DND-41 (cell line): ENCODE measurements around the gene OTUD5.
A peak's percentile ranks its signal among the peaks of the same experiment; 100 is the strongest.

Experiments
- ATAC-seq: fragments of 200-7000 bp; cut with Tn5 transposase; 3 replicates; pipeline ENCODE4 v1.9.1; 2021; ENCODE audit warnings: low read depth; ENCODE audit not compliant: insufficient read depth
- DNase-seq: peaks from one replicate; pipeline ENCODE4 v3.0.0-alpha.2; 2020
- H2AFZ ChIP-seq: 2 replicates; pipeline ENCODE4 v1.6.0; 2012; ENCODE audit warnings: low read depth, low read length
- H3K27ac ChIP-seq: 2 replicates; pipeline ENCODE4 v1.5.1; 2012; ENCODE audit warnings: low read length, inconsistent platforms
- H3K27me3 ChIP-seq: fragments of 200-600 bp; sonication (generic); 2 replicates; pipeline ENCODE4 v1.6.0; 2012; ENCODE audit warnings: low read length, mild to moderate bottlenecking, inconsistent platforms; ENCODE audit not compliant: insufficient read depth, poor library complexity
- H3K36me3 ChIP-seq: 2 replicates; pipeline ENCODE4 v1.5.1; 2012; ENCODE audit warnings: low read length, inconsistent platforms; ENCODE audit not compliant: insufficient read depth
- H3K4me1 ChIP-seq: 2 replicates; pipeline ENCODE4 v1.5.1; 2012; ENCODE audit warnings: mild to moderate bottlenecking, low read length; ENCODE audit not compliant: insufficient read depth
- H3K4me2 ChIP-seq: 2 replicates; pipeline ENCODE4 v1.6.0; 2012; ENCODE audit warnings: mild to moderate bottlenecking, moderate library complexity, low read length, inconsistent platforms; ENCODE audit not compliant: insufficient read depth
- H3K4me3 ChIP-seq, 2 experiments: fragments of 200-600 bp in 1 of 2; shearing (Covaris generic) in 1 of 2; 2 replicates each; pipeline ENCODE4 v1.5.1; 2012 to 2016; ENCODE audit warnings: inconsistent platforms in 2 of 2, low read length in 2 of 2, mild to moderate bottlenecking in 2 of 2, low read depth in 1 of 2, moderate library complexity in 1 of 2
- H3K79me2 ChIP-seq: 2 replicates; pipeline ENCODE4 v1.6.0; 2012; ENCODE audit warnings: low read length, inconsistent platforms; ENCODE audit not compliant: insufficient read depth
- H3K9ac ChIP-seq: 2 replicates; pipeline ENCODE4 v1.6.0; 2012; ENCODE audit warnings: low read depth, mild to moderate bottlenecking, inconsistent platforms, low read length, moderate library complexity
- H3K9me3 ChIP-seq: 2 replicates; pipeline ENCODE4 v1.5.1; 2012; ENCODE audit warnings: low read length, moderate library complexity, mild to moderate bottlenecking, inconsistent platforms; ENCODE audit not compliant: insufficient read depth, severe bottlenecking
- H4K20me1 ChIP-seq: 2 replicates; pipeline ENCODE4 v1.6.0; 2012; ENCODE audit warnings: low read length; ENCODE audit not compliant: insufficient read depth
- EZH2 ChIP-seq: IDR thresholded peaks from 3 replicates; pipeline ENCODE4 v1.6.1; 2012; ENCODE audit warnings: borderline replicate concordance, low read depth, mild to moderate bottlenecking, moderate library complexity, low read length, inconsistent platforms; ENCODE audit not compliant: severe bottlenecking
- TF ChIP-seq, protein P1 (sequence below): IDR thresholded peaks from 2 replicates; pipeline ENCODE4 v1.5.1; 2012; ENCODE audit warnings: borderline replicate concordance, low read length, moderate library complexity, mild to moderate bottlenecking; ENCODE audit not compliant: poor library complexity, severe bottlenecking; ENCODE audit errors: extremely low read depth

Gene OTUD5

DNA sequence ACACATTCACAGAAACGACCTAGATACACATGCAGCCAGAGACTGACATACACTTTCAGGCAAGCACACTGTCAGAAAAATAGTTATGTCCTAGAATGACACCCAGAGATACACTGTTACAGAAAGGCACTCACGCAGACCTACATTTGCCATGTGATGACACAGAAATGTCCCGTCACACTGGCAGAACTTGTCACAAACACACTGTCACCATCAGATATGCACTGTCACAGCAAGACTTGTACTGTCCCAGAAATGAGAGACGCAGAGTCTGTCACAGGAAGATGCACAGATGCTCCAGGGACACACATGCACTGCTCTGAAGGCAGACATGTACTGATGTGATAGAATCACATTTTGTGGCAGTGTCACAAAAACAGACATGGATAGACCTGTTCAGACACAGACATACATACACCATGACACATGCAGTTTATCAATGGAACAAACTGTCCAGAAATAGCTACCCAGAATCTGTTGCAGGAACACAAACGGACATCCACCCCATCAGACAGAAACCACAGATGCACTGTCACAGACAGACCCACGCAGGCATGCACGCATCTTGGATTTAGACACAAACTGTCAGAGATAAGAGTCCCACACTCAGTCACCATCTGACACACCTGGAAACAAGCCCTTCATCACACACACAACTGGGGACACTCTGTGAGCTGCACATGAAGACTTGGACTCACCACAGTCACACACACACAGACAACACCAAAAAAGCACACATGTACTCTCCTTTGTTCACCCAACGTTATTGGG, 37.3 kb downstream of the OTUD5 start:
- peak overlapping the region in 1 of 2 experiments; percentile 55; a peak in 2 of 4 replicates for H3K4me3 ChIP-seq
- peaks cover 34% of the 10 kb centered on the region for H3K4me1 ChIP-seq

DNA sequence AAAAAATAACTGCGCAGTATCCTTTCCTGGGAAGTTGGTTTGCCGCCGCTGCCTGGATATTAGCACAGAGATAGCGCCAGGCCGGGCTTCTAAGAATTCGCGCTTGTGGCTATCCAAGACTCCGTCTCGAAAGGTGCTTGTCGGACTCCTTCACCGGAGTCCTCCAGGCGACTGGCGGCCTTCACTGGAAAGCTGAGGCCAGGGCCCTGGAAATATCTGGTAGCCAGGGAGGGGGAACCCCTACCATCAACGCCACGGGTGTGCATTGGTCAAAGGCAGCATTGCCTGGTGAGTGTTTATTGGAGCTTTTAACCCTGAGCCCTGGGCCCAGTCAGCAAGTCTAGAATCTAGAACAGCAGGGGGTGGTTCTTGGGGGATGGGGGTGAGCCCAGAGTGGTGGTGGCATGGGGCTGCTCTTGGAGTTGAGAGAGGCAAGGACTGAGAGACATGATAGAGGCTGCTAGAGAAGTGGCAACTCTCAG, 38.0 kb downstream of the OTUD5 start:
- no peaks in the 10 kb centered on the region for H3K9me3 ChIP-seq
- peak overlapping the region; percentile 20 to 55; a peak in 3 of 4 replicates for H3K4me3 ChIP-seq
- DNase-seq (no peak), ATAC-seq (no peak)
- H3K4me2 ChIP-seq: peak overlapping the region; percentile 80
- H3K27me3 ChIP-seq: no peaks in the 10 kb centered on the region
- H4K20me1 ChIP-seq: peaks cover 10% of the 10 kb centered on the region; the same call in 1 of the 2 replicates
- H3K9ac ChIP-seq: peak overlapping the region; percentile 54
- H3K36me3 ChIP-seq: peaks cover 25% of the 10 kb centered on the region
- H3K4me1 ChIP-seq: peaks cover 34% of the 10 kb centered on the region
- H2AFZ ChIP-seq: peak overlapping the region; percentile 59
- peaks cover 12% of the 10 kb centered on the region for H3K79me2 ChIP-seq
- no peak for TF ChIP-seq EZH2
- TF ChIP-seq, protein P1, sequence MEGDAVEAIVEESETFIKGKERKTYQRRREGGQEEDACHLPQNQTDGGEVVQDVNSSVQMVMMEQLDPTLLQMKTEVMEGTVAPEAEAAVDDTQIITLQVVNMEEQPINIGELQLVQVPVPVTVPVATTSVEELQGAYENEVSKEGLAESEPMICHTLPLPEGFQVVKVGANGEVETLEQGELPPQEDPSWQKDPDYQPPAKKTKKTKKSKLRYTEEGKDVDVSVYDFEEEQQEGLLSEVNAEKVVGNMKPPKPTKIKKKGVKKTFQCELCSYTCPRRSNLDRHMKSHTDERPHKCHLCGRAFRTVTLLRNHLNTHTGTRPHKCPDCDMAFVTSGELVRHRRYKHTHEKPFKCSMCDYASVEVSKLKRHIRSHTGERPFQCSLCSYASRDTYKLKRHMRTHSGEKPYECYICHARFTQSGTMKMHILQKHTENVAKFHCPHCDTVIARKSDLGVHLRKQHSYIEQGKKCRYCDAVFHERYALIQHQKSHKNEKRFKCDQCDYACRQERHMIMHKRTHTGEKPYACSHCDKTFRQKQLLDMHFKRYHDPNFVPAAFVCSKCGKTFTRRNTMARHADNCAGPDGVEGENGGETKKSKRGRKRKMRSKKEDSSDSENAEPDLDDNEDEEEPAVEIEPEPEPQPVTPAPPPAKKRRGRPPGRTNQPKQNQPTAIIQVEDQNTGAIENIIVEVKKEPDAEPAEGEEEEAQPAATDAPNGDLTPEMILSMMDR: no peak
- H3K27ac ChIP-seq: peak overlapping the region; percentile 65

More for the DNA sequence above, 37.3 kb downstream of the OTUD5 start:
- Histone ChIP-seq H3K79me2 (peaks cover 12% of the 10 kb centered on the region), H3K36me3 (peaks cover 21% of the 10 kb centered on the region), H2AFZ (no peak overlapping the region), H3K4me2 (peak overlapping the region; percentile 80), H3K27ac (peak overlapping the region; percentile 18), H3K9me3 (no peaks in the 10 kb centered on the region), H4K20me1 (peaks cover 10% of the 10 kb centered on the region; the same call in 1 of the 2 replicates), H3K9ac (peak overlapping the region; percentile 54; the same call in 1 of the 2 replicates), H3K27me3 (no peaks in the 10 kb centered on the region)
- no peak for TF ChIP-seq EZH2
- TF ChIP-seq, protein P1: no peak
- no peak for ATAC-seq
- DNase-seq: no peak

DNA sequence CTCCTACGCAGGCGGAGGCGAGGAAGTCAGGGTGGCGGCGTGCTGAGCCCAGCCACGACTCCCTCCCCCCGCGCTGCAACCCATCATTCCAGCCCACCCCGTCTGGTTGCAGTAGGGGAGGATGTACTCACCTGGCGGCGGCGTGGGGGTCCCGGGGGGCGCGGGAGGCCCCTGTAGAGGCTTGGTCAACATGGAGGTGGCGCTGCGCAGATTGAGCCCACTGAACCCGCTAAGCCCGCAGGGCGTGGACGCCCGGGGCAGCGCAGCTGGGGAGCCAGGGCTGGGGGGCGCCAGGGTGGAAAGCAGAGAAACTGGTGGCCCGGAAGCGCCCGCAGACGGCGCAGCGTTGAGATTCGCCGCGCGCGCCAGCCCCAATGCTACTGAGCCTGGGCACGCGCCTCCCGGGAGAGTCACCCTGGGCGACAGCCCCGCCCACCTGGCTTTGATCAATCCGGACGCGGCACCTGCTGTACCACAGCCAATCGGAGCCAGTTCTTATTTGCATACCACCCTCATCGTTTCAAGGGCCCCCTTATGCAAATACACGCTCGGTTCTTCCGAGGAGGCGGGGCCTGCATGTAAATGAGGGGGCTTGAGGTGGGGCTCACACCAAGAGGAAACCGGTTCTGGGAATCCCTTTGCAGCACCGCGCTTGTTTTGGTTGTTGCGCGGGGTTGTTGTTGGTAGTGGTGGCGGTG, 38.6 kb downstream of the OTUD5 start, which contains the start of gene PIM2:
PIM2 (minus strand) TSS at position 382 of the 698 bp plus-strand sequence; CDS start at position 192, 190 bp downstream.
- peaks cover 10% of the 10 kb centered on the region; the same call in 1 of the 2 replicates for H4K20me1 ChIP-seq
- peak; percentile 90 for ATAC-seq
- H3K79me2 ChIP-seq: peaks cover 12% of the 10 kb centered on the region
- H3K36me3 ChIP-seq: peaks cover 25% of the 10 kb centered on the region
- peak; percentile 96 for DNase-seq
- H3K27me3 ChIP-seq: no peaks in the 10 kb centered on the region
- no peaks in the 10 kb centered on the region for H3K9me3 ChIP-seq
- peaks cover 34% of the 10 kb centered on the region for H3K4me1 ChIP-seq
- peak within 1 kb of the TSS; percentile 81 for H3K27ac ChIP-seq
- H3K4me2 ChIP-seq: peak within 1 kb of the TSS; percentile 97
- peak within 1 kb of the TSS; percentile 77 for H3K9ac ChIP-seq
- H2AFZ ChIP-seq: peak within 1 kb of the TSS; percentile 59
- TF ChIP-seq, protein P1: no peak
- TF ChIP-seq EZH2: no peak
- H3K4me3 ChIP-seq: peak within 1 kb of the TSS; percentile 62 to 79; a peak in 3 of 4 replicates
